Fibroblast of villous mesenchyme (primary cell): Measurements from ENCODE around the gene PRPF38B. TPM values are rescaled to one million over a fixed set of nuclear protein-coding genes. Genes with fewer than 3 reads are reported as not detected.

Source experiments
- DNase-seq: peaks from one replicate; pipeline ENCODE4 v3.0.0-alpha.2; 2010; ENCODE audit warnings: low read depth
- H3K4me3 ChIP-seq: 2 replicates; pipeline ENCODE4 v1.5.1; 2011; ENCODE audit warnings: low read depth, mild to moderate bottlenecking, low read length
- total RNA-seq: library from RNA; depleted of rRNA; stranded (reverse); fragments of >200 nt; gene quantifications from 2 replicates; pipeline ENCODE4 v1.2.3, GENCODE V29; 2012
- TF ChIP-seq, protein P1 (sequence below): IDR thresholded peaks from 2 replicates; pipeline ENCODE4 v1.5.1; 2012; ENCODE audit warnings: low read depth, mild to moderate bottlenecking, low read length; ENCODE audit not compliant: insufficient read depth

Gene PRPF38B
- total RNA-seq, 1 donor = 21.6 TPM

DNA sequence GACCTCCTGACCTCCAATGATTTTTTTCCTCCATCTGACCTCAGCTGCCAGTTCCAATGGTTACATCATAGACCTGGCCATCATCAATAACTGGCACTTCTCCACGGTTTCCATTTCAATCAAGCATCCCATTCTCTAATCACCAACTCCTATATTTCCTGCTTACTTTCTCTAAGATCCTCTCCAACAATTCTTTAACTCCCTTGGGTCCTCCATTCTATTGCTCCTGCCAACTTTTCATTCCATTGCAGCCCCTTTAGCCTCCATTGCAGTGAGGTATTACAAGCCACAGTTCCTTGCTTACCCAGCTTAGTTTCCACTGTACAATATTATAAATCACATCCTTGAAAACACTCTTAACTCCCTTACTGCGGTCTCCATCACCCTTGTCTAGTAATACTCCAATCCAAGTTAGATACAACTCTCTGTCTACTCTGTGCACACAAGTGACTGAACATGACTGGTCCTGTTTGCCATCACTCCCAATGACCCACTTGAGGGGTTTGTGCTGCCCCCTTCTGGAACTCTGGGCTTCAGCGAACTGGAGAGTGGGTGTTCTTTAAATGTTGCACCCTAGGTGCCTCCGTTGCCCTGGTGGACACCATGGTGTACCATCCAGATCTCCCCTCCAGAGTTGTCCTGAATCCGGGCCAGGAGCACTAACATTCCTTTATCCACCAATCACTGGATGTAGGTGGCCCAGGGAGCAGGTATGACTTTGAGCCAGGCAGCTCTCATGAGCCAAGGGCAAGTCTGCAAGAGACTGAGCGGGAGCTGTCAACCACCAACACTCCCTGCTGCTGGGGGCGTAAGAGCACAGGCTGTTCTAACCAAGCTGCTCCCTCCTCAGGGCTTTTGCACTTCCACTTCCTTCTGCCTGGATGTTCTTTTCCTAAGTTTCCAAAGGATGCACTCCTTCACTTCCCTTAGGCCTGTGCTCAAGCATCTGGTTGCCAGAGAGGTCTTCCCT, 16.9 kb downstream of the PRPF38B start:
- no peak for DNase-seq
- no peak overlapping the region for H3K4me3 ChIP-seq
- TF ChIP-seq, protein P1, sequence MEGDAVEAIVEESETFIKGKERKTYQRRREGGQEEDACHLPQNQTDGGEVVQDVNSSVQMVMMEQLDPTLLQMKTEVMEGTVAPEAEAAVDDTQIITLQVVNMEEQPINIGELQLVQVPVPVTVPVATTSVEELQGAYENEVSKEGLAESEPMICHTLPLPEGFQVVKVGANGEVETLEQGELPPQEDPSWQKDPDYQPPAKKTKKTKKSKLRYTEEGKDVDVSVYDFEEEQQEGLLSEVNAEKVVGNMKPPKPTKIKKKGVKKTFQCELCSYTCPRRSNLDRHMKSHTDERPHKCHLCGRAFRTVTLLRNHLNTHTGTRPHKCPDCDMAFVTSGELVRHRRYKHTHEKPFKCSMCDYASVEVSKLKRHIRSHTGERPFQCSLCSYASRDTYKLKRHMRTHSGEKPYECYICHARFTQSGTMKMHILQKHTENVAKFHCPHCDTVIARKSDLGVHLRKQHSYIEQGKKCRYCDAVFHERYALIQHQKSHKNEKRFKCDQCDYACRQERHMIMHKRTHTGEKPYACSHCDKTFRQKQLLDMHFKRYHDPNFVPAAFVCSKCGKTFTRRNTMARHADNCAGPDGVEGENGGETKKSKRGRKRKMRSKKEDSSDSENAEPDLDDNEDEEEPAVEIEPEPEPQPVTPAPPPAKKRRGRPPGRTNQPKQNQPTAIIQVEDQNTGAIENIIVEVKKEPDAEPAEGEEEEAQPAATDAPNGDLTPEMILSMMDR = no peak

DNA sequence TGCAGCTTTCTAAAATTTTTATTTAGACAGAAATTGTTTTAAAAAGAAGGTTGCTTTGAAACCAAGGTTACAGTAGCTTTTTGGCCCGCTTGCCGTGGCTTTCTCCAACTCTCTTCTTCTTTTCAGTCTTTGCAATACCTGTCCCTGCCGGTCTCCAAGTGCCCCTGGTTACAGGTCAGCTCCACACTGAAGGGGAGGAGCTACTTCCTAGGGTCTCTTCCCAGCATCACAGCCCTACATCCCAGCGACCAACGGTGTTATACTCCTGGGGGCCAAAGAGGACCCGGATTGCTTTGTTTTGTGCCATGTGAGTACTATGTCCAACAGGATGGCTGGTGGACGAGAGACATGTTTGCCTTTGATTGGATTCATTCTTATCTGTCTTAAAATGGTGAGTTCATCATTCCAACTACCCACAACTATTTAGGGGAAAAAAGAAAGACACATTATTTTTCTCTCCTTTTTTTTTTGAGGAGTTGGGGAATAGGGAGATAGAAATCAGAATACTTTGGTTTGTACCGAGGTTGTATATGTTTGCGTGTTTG, 20.6 kb downstream of the PRPF38B start, which contains the start of gene FNDC7:
Gene FNDC7 (plus strand): TSS at position 303 of the 545 bp plus-strand sequence. CDS start 26 bp downstream, at position 329.
- no peak within 1 kb of the TSS for H3K4me3 ChIP-seq
- no peak for DNase-seq
- TF ChIP-seq, protein P1 = no peak

DNA sequence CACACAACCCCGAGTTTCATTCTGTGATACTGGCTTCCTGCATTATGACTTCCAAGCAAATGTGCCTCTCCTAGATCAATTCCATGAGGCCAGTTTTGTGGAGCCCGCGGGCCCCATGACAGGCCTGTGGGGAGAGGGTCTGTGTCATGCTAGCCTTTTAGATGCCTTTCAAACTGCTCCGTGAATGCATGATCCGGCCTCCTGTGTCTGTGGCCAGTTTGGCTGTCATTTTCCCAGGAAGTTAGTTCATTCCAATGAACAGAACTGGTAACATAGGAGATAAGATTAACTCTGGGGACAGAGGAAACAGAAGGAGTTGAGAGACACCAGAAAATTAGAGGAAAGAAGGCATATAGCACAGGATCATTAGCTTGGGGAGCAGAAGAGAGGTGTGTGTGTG, 23.8 kb downstream of the PRPF38B start:
- no peak for DNase-seq
- TF ChIP-seq, protein P1 = no peak
- no peak overlapping the region for H3K4me3 ChIP-seq

DNA sequence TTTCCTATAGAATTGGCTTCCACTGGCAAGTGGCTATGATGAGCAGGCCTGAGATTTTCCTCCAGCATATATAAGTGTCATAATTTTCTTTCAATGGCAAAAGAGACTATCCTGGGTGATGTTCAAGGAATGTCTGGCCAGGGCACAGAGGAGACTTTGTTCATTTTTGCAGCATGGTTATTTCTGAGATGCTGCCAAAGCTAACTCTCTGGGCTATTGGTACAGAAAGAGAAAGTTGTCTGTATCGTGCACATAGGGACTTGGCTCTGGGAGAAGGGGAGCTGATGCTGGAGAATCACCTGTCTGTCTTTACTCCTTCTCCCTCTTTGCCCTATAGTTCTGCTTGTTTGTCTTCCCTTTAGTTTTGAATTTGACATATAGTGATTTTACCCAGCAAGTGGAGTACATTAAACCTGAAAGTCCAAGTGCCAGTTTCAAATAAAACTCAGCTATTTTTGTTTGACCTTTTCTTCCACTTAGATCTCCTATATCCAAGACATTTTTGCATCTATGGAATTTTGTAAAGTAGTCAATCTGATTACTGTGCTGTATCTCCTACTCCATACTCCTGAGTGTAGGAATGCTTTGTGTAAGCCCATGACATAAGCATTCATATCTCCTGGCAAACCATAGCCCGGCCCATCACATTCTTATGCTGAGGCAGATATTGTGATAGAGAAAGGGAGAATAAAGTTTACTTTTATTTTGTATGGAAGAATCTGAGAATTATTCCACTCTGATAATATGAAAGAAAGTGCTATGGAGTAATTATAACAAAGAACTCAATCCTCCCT, 24.5 kb downstream of the PRPF38B start:
- no peak overlapping the region for H3K4me3 ChIP-seq
- TF ChIP-seq, protein P1 = no peak
- DNase-seq = no peak

DNA sequence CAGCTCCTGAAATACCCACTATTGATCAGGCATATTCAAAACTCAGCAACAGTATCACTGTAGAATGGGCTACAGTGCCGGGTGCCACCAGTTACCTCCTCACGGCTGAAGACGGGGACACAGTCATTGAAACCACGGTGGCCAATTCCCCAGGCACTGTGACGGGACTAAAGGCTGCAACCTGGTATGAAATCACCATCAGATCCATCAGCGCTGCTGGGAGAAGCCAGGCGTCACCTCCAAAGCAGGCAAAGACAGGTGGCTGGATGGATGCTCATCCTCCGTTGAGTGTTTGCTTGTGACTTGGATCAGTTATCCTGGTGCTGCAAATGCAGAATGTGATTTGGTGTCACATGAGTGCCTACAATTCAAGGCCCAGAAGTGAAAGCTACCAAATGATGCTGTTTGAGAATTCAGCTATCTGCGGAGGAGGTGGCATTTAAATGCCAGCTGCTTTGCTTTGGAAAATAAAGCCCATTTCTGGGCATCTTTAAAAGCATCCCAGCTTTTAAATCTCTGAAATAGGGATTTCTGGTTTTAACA, 25.7 kb downstream of the PRPF38B start:
- DNase-seq = no peak
- TF ChIP-seq, protein P1 = no peak
- no peak overlapping the region for H3K4me3 ChIP-seq

DNA sequence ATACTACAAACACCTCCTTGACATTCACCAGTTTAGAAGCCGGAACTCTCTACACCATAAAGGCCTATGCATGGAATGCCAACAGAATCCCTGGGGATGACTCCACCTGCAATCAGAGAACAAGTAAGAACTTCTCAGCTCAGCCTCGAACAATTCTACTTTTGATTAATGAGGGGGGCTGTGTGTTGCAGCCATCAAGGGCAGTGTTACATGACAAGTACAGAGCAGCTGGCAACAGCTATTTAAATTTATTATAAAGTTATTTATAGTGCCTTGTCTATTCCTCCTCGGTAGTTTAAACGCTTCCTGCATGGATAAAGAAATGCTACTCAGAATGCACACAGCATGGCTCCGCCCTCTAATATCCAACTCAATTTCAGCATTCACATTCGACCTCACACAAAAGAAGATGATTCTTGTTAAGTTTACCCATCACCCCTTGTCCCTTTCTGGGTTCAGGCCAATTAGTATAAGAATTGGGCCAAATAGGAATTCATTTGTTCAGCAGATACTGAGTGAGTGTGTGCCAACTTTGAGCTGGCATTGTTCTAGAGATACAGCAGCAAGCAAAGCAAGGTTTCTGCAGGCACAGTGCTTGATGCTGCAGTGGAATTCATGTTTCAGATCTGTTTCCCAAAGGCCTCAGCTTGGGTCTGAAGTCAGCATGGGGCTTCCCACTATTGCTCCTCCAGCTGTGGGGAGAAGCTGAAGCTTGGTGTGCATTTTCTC, 27.0 kb downstream of the PRPF38B start:
- DNase-seq = no peak
- no peak overlapping the region for H3K4me3 ChIP-seq
- TF ChIP-seq, protein P1 = no peak
